GM12878 (cell line): ENCODE data around the gene FGFBP3. TPM values are rescaled to one million over a fixed set of nuclear protein-coding genes. Genes with fewer than 3 reads are reported as not detected.
A peak's percentile ranks its signal among the peaks of the same experiment; 100 is the strongest.

Experiments
- BRCA1 ChIP-seq: IDR thresholded peaks from 2 replicates; pipeline ENCODE4 v1.6.1; 2011; ENCODE audit warnings: low read depth, low read length, improper control_type of control experiment
- CEBPZ ChIP-seq: fragments of 150-350 bp; IDR thresholded peaks from 2 replicates; pipeline ENCODE4 v1.6.1; 2016; ENCODE audit warnings: low read depth, low read length
- E4F1 ChIP-seq: fragments of 450-650 bp; IDR thresholded peaks from 2 replicates; pipeline ENCODE4 v1.6.1; 2018; ENCODE audit warnings: borderline replicate concordance, mild to moderate bottlenecking; ENCODE audit not compliant: partially characterized antibody
- FOXM1 ChIP-seq: IDR thresholded peaks from 2 replicates; pipeline ENCODE4 v1.6.1; 2012; ENCODE audit warnings: low read depth, mild to moderate bottlenecking, inconsistent platforms, low read length, moderate library complexity
- GATAD2B ChIP-seq: fragments of 450-650 bp; conservative IDR thresholded peaks from 2 replicates; pipeline ENCODE4 v1.6.1; 2017; ENCODE audit warnings: low read depth, mild to moderate bottlenecking, moderate library complexity
- HDGF ChIP-seq: fragments of 450-650 bp; IDR thresholded peaks from 2 replicates; pipeline ENCODE4 v1.6.1; 2016; ENCODE audit warnings: antibody characterized with exemption
- IKZF2 ChIP-seq, 2 experiments: fragments of 450-650 bp; IDR thresholded peaks; 2 replicates each; pipeline ENCODE4 v1.6.1; 2017; ENCODE audit warnings: mild to moderate bottlenecking in 2 of 2, moderate library complexity in 2 of 2
- JUNB ChIP-seq: IDR thresholded peaks from 2 replicates; pipeline ENCODE4 v1.6.1; 2016; ENCODE audit warnings: antibody characterized with exemption, mild to moderate bottlenecking
- NFIC ChIP-seq: IDR thresholded peaks from 2 replicates; pipeline ENCODE4 v1.6.1; 2012; ENCODE audit warnings: low read depth, mild to moderate bottlenecking, inconsistent platforms, low read length, moderate library complexity
- NFYA ChIP-seq: IDR thresholded peaks from 2 replicates; pipeline ENCODE4 v1.6.1; 2011; ENCODE audit warnings: low read depth, mild to moderate bottlenecking, low read length, improper control_type of control experiment, borderline replicate concordance
- RAD51 ChIP-seq: fragments of 450-650 bp; IDR thresholded peaks from 2 replicates; pipeline ENCODE4 v1.6.1; 2016; ENCODE audit warnings: moderate library complexity, mild to moderate bottlenecking, inconsistent platforms
- SIN3A ChIP-seq: IDR thresholded peaks from 2 replicates; pipeline ENCODE4 v1.6.1; 2012; ENCODE audit warnings: low read depth, low read length, improper control_type of control experiment
- SMARCA5 ChIP-seq: fragments of 450-650 bp; IDR thresholded peaks from 2 replicates; pipeline ENCODE4 v1.6.1; 2017; ENCODE audit warnings: mild to moderate bottlenecking
- SMC3 ChIP-seq: IDR thresholded peaks from 2 replicates; pipeline ENCODE4 v1.6.1; 2011; ENCODE audit warnings: low read length, improper control_type of control experiment, borderline replicate concordance
- STAT1 ChIP-seq: fragments of 450-650 bp; conservative IDR thresholded peaks from 2 replicates; pipeline ENCODE4 v1.6.1; 2014; ENCODE audit warnings: antibody characterized with exemption, mild to moderate bottlenecking
- TAF1 ChIP-seq: IDR thresholded peaks from 2 replicates; pipeline ENCODE4 v1.6.1; 2011; ENCODE audit warnings: mild to moderate bottlenecking, low read depth, low read length, borderline replicate concordance
- TCF7 ChIP-seq: IDR thresholded peaks from 2 replicates; pipeline ENCODE4 v1.6.1; 2014; ENCODE audit warnings: antibody characterized with exemption, borderline replicate concordance
- WRNIP1 ChIP-seq: IDR thresholded peaks from 2 replicates; pipeline ENCODE4 v1.6.1; 2011; ENCODE audit warnings: low read depth, low read length, improper control_type of control experiment, borderline replicate concordance
- ZBTB40 ChIP-seq: fragments of 450-650 bp; IDR thresholded peaks from 2 replicates; pipeline ENCODE4 v1.6.1; 2016; ENCODE audit warnings: mild to moderate bottlenecking, moderate library complexity, borderline replicate concordance
- ZNF384 ChIP-seq: IDR thresholded peaks from 2 replicates; pipeline ENCODE4 v1.6.1; 2012; ENCODE audit warnings: low read depth, mild to moderate bottlenecking, low read length, improper control_type of control experiment, borderline replicate concordance
- ZNF622 ChIP-seq: fragments of 450-650 bp; IDR thresholded peaks from 2 replicates; pipeline ENCODE4 v1.6.1; 2017; ENCODE audit warnings: mild to moderate bottlenecking, inconsistent platforms
- ZZZ3 ChIP-seq: IDR thresholded peaks from 2 replicates; pipeline ENCODE4 v1.6.1; 2011; ENCODE audit warnings: low read depth; ENCODE audit not compliant: control insufficient read depth, insufficient read length
- polyA plus RNA-seq, 11 experiments: library from polyadenylated mRNA; depleted of rRNA in 4 of 11; unstranded in 6 of 11; stranded (reverse) in 5 of 11; fragments of >200 nt; fragmentation: Nextera tagmentation in 4 of 11; fragmentation: Illumina TruSeq in 1 of 11; extraction: Ambion mirVana in 4 of 11; extraction: Trizol in 1 of 11; gene quantifications; 1 replicate in 1 of 11; 2 replicates in 10 of 11; pipeline versions ENCODE4 v1.2.1 to v1.2.3, GENCODE V29; 2011 to 2016; ENCODE audit warnings: inconsistent platforms in 2 of 11, missing spikeins in 2 of 11, low read depth in 1 of 11
- total RNA-seq, 4 experiments: library from RNA; depleted of rRNA in 3 of 4; stranded (reverse); fragments of >200 nt in 3 of 4; fragmentation: Illumina TruSeq in 1 of 4; extraction: Trizol in 1 of 4; gene quantifications; 2 replicates each; pipeline versions ENCODE4 v1.2.1 to v1.2.3, GENCODE V29; 2013 to 2021

Gene FGFBP3
- total and polyA plus RNA-seq, 10 of the 15 experiments (the other 5 are each of a cell fraction or from before 2014, with no cell fraction given), result 0.08 to 1.0 (median 0.23) TPM

GRCh38 chr10:91944880-91945630 is 35.8 kb upstream of the FGFBP3 start (continued):
- TF ChIP-seq ZBTB40 (no peak), ZNF384 (no peak), SIN3A (no peak), WRNIP1 (no peak), NFIC (peak; percentile 59; the same call in 1 of the 2 replicates), ZZZ3 (no peak), SMC3 (no peak), HDGF (no peak), GATAD2B (no peak), RAD51 (no peak), TCF7 (no peak), NFYA (no peak), JUNB (peak; percentile 82), CEBPZ (no peak), STAT1 (no peak), FOXM1 (peak; percentile 43; the same call in 1 of the 2 replicates), TAF1 (no peak), BRCA1 (no peak), IKZF2 (IDR thresholded peaks at IDR 0.05) (no peak), SMARCA5 (no peak), ZNF622 (no peak), E4F1 (no peak)
